Parathyroid adenoma (tissue), 2 donors: ENCODE data around the gene ADGRV1.

ENCODE experiments used
- H2AFZ ChIP-seq: fragments of 300-600 bp; sonication (generic); one replicate; pipeline ENCODE4 v1.7.0; 2017; ENCODE audit warnings: antibody characterized with exemption, mild to moderate bottlenecking
- H3K27ac ChIP-seq: fragments of 300-600 bp; sonication (generic); one replicate; pipeline ENCODE4 v1.7.0; 2017
- H3K27me3 ChIP-seq: fragments of 300-600 bp; sonication (generic); one replicate; pipeline ENCODE4 v1.7.0; 2017; ENCODE audit warnings: low read length; ENCODE audit not compliant: control insufficient read depth, insufficient read depth
- H3K36me3 ChIP-seq: fragments of 300-600 bp; sonication (generic); one replicate; pipeline ENCODE4 v1.7.0; 2017; ENCODE audit warnings: low read length; ENCODE audit not compliant: control insufficient read depth, insufficient read depth
- H3K4me1 ChIP-seq: fragments of 300-600 bp; sonication (generic); one replicate; pipeline ENCODE4 v1.7.0; 2017; ENCODE audit warnings: control low read depth
- H3K4me2 ChIP-seq: fragments of 300-600 bp; sonication (generic); one replicate; pipeline ENCODE4 v1.7.0; 2017; ENCODE audit warnings: low read length
- H3K4me3 ChIP-seq: fragments of 300-600 bp; sonication (generic); one replicate; pipeline ENCODE4 v1.7.0; 2017; ENCODE audit warnings: low read depth, low read length
- H3K79me2 ChIP-seq: fragments of 300-600 bp; sonication (generic); one replicate; pipeline ENCODE4 v1.7.0; 2017; ENCODE audit warnings: control low read depth
- H3K9ac ChIP-seq: fragments of 300-600 bp; sonication (generic); one replicate; pipeline ENCODE4 v1.7.0; 2017; ENCODE audit warnings: mild to moderate bottlenecking
- H3K9me3 ChIP-seq: fragments of 300-600 bp; sonication (generic); one replicate; pipeline ENCODE4 v1.7.0; 2017; ENCODE audit warnings: low read length; ENCODE audit not compliant: control insufficient read depth
- CTCF ChIP-seq: fragments of 300-600 bp; sonication (generic); IDR thresholded peaks from one replicate; pipeline ENCODE4 v1.7.0; 2017; ENCODE audit warnings: antibody characterized with exemption, mild to moderate bottlenecking
- donor health status: primary hyperparathyroidism.

ADGRV1 gene

DNA sequence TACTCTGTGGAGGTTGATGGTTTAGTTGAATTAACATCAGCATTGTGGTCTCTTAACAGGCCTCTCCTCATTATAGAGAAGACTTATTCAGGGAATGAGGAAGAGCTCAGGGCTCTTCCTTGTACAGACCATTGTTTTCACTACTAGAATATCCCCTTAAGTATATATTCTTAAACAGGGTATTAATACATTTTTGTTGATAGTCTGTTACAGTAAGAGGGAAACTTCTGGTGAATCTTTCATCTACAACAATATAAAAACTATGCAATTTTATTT, 330.7 kb downstream of the ADGRV1 start:
- H3K27ac ChIP-seq: no peak overlapping the region
- H2AFZ ChIP-seq: no peak overlapping the region
- no peaks in the 10 kb centered on the region for H3K79me2 ChIP-seq
- H3K36me3 ChIP-seq: no peaks in the 10 kb centered on the region
- H3K9me3 ChIP-seq: no peaks in the 10 kb centered on the region
- H3K4me2 ChIP-seq: no peak overlapping the region
- no peak for TF ChIP-seq CTCF
- no peaks in the 10 kb centered on the region for H3K4me1 ChIP-seq
- no peaks in the 10 kb centered on the region for H3K27me3 ChIP-seq
- H3K4me3 ChIP-seq: no peak overlapping the region
- no peak overlapping the region for H3K9ac ChIP-seq

DNA sequence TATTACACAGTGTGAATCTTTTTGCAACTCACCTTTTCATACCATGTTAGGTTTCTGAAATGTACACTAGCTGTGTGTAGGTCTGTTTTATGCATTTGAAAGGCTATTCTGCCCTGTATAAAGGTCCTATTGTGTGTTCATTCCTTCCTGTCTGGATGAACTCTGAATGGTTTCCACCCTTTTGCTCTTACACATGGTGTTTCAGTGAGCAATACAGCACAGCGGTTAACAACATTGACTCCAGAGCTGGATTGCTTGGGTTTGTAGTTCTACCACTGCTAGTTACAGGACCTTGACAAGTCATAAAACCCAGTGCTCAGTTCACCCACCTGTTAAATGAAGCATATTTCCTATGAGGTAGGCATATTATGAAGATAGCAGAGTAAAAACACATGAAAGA, 331.6 kb downstream of the ADGRV1 start:
- Histone ChIP-seq H3K9ac (no peak overlapping the region), H3K4me3 (no peak overlapping the region), H2AFZ (no peak overlapping the region), H3K9me3 (no peaks in the 10 kb centered on the region), H3K27me3 (no peaks in the 10 kb centered on the region), H3K4me1 (no peaks in the 10 kb centered on the region), H3K36me3 (no peaks in the 10 kb centered on the region), H3K27ac (no peak overlapping the region), H3K4me2 (no peak overlapping the region), H3K79me2 (no peaks in the 10 kb centered on the region)
- TF ChIP-seq CTCF: no peak

- H3K4me2 ChIP-seq: no peak overlapping the region
These were observed 336.3 kb downstream of the ADGRV1 start for GRCh38 chr5:90894866-90895420.

GRCh38 chr5:90897618-90898017, 339.0 kb downstream of the ADGRV1 start:
- H3K4me1 ChIP-seq: no peaks in the 10 kb centered on the region
- H3K9me3 ChIP-seq: no peaks in the 10 kb centered on the region
- no peak overlapping the region for H3K9ac ChIP-seq
- H3K4me3 ChIP-seq: no peak overlapping the region
- H3K27ac ChIP-seq: no peak overlapping the region
- H3K79me2 ChIP-seq: no peaks in the 10 kb centered on the region
- H2AFZ ChIP-seq: no peak overlapping the region
- H3K4me2 ChIP-seq: no peak overlapping the region
- H3K36me3 ChIP-seq: no peaks in the 10 kb centered on the region
- no peaks in the 10 kb centered on the region for H3K27me3 ChIP-seq
- no peak for TF ChIP-seq CTCF

More at GRCh38 chr5:90894866-90895420, 336.3 kb downstream of the ADGRV1 start:
- Histone ChIP-seq H3K9me3 (no peaks in the 10 kb centered on the region), H2AFZ (no peak overlapping the region), H3K9ac (no peak overlapping the region), H3K79me2 (no peaks in the 10 kb centered on the region), H3K27me3 (no peaks in the 10 kb centered on the region), H3K4me3 (no peak overlapping the region), H3K4me1 (no peaks in the 10 kb centered on the region), H3K36me3 (no peaks in the 10 kb centered on the region), H3K27ac (no peak overlapping the region)
- no peak for TF ChIP-seq CTCF

DNA sequence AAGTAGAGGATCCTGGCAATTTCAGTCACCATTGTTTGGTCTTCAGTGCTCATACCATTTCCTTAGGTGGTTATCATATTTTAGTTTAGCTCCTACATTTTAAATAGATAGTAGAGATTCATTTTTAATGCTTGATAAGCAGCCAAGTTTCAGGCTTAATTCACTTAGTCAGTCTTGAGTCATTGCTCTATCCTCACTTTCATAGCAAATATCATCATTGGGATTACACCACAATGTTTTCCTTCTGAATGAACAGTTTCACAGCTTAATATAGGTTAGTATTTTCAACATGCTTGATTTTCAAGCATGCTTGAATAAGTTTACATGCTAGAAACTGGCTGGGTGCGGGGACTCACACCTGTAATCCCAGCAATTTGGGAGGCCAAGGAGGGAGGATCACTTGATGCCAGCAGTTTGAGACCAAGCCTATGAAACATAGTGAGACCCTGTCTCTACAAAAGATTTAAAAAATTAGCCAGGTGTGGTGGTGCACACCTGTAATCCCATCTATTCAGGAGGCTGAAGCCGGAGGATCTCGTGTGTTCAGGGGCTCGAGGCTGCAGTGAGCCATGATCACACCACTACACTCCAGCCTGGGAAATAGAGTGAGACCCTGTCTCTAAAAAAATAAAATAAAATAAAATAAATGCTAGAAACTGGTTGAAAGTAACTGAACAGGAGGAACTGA, 339.9 kb downstream of the ADGRV1 start:
- Histone ChIP-seq H3K4me2 (no peak overlapping the region), H2AFZ (no peak overlapping the region), H3K4me3 (no peak overlapping the region), H3K36me3 (no peaks in the 10 kb centered on the region), H3K27ac (no peak overlapping the region), H3K9me3 (no peaks in the 10 kb centered on the region), H3K9ac (no peak overlapping the region), H3K79me2 (no peaks in the 10 kb centered on the region), H3K4me1 (no peaks in the 10 kb centered on the region), H3K27me3 (no peaks in the 10 kb centered on the region)
- no peak for TF ChIP-seq CTCF
